GM12892 (cell line): ENCODE measurements around the gene MREG.
"Not testable (repeated sequence)": the region's sequence is repeated elsewhere in the genome, so short reads cannot be mapped to it uniquely, and the experiment has no call there.

Experiments
- DNase-seq: peaks from one replicate; pipeline ENCODE4 v3.0.0; 2011; ENCODE audit not compliant: insufficient read length
- FAIRE-seq: peaks from 2 replicates; lab custom pipeline; 2011; peaks lifted over from hg19 to GRCh38; lab: Jason Lieb, UNC
- POLR2A ChIP-seq: IDR thresholded peaks from 2 replicates; pipeline ENCODE4 v1.6.1; 2011; ENCODE audit warnings: low read depth, low read length, control low read depth
- POLR2AphosphoS5 ChIP-seq: IDR thresholded peaks from 2 replicates; pipeline ENCODE4 v1.6.1; 2011; ENCODE audit warnings: low read depth, low read length, control low read depth
- TAF1 ChIP-seq: IDR thresholded peaks from 2 replicates; pipeline ENCODE4 v1.6.1; 2011; ENCODE audit warnings: low read depth, mild to moderate bottlenecking, control low read depth, low read length, borderline replicate concordance

Gene MREG

DNA sequence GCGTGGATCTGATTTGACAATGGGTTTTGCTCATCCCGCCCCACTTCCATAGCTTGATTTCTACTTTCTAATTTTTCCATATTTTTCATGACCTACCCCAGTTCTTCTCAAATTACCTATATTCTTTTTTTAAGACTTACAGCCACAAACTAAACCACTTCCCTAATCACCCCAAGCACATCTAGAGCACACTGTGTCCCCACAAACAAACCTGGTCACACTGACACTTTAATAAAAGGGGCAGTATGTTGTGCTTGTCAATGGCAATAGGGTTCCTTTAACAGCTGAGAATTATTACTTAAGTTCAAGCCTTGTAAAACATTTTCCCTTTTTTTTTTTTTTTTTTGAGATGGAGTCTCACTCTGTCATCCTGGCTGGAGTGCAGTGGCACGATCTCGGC, 47.1 kb downstream of the MREG start:
- DNase-seq (no peak), FAIRE-seq (no peak)
- TF ChIP-seq POLR2AphosphoS5: no peak
- no peak for TF ChIP-seq POLR2A
- no peak for TF ChIP-seq TAF1

- FAIRE-seq (no peak), DNase-seq (no peak)
- TF ChIP-seq POLR2A (no peak), TAF1 (no peak), POLR2AphosphoS5 (no peak)
Measured at GRCh38 chr2:215965532-215966165, 47.7 kb downstream of the MREG start.

DNA sequence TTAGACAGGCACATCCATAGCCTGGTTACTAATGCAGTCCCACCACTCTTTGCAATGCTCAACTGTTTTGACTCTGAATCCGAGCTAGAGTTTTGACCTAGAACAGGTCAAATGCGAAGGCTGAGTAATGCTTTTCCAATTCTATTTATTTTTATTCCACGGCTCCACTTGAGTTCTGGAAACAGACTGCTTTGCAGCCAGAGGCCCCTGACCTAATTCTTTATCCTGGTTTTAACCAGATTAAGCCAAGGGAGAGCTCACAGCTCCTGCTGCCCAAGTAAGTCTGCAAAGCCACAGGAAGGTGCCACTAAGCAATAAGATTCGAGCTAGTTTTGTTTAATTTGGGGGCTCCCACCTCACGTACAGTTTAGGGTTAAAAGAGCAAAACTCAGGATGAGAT, 51.4 kb downstream of the MREG start:
- no peak for DNase-seq
- no peak for FAIRE-seq
- TF ChIP-seq POLR2AphosphoS5: no peak
- no peak for TF ChIP-seq POLR2A
- TF ChIP-seq TAF1: no peak

DNA sequence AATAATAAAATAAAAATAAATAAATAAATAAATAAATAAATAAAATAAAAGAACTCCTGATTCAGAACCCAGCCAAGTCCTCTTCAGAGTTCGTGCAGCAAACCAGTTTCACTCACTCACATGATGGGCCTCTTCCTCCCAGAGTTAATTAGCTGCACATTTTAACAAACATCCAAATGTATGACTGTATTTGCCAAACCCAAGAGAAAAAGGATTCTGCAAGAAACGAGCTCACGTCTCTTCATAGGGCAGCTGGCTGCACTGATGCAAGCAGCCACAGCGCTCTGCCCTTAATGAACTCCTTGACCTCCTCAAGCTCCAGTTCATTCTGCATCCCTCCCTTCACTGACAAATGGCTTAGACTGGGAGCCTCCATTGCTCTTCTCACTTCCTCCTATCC, 55.1 kb downstream of the MREG start:
- DNase-seq: no peak
- TF ChIP-seq TAF1 (no peak), POLR2AphosphoS5 (no peak), POLR2A (no peak)
- FAIRE-seq: no peak

GRCh38 chr2:215957354-215958122, 55.8 kb downstream of the MREG start:
- not testable (repeated sequence) for DNase-seq, FAIRE-seq

- TF ChIP-seq POLR2A (no peak), POLR2AphosphoS5 (no peak), TAF1 (no peak)
- FAIRE-seq: peak; percentile 54
Measured at GRCh38 chr2:215952860-215953637, 60.3 kb downstream of the MREG start.

GRCh38 chr2:215951558-215951957, 61.8 kb downstream of the MREG start:
- FAIRE-seq (no peak), DNase-seq (no peak)
- no peak for TF ChIP-seq POLR2A

More at GRCh38 chr2:215952860-215953637, 60.3 kb downstream of the MREG start:
- no peak for DNase-seq

- TF ChIP-seq POLR2A (no peak), TAF1 (no peak), POLR2AphosphoS5 (no peak)
- FAIRE-seq (peak; percentile 85), DNase-seq (no peak)
Measured at GRCh38 chr2:215949991-215950404, 63.4 kb downstream of the MREG start.

- no peak for TF ChIP-seq POLR2AphosphoS5
- TF ChIP-seq TAF1: no peak
- TF ChIP-seq POLR2A: no peak
- FAIRE-seq: no peak
- DNase-seq: no peak
Measured at GRCh38 chr2:215948051-215948450, 65.3 kb downstream of the MREG start.

DNA sequence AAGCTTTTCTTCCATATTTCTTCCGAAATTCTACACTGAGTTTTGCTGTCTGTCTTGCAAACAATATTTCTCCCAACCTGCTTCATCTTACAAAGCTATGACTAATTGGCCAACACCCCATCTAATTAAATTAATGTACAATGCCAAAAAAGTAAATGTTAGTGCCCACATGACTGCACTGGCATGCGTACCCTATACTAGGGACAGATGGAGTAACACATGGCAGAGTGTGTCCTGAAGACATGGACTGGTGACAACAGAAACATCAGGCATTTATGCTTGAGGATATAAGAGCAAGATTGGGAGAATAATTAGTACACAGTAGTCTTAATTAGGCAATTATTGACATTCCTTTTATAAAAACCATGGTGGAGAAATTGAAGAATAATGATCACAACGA, 66.8 kb downstream of the MREG start:
- no peak for TF ChIP-seq TAF1
- TF ChIP-seq POLR2A: no peak
- no peak for TF ChIP-seq POLR2AphosphoS5
- no peak for FAIRE-seq
- no peak for DNase-seq

GRCh38 chr2:215942194-215942593, 71.2 kb downstream of the MREG start:
- FAIRE-seq: no peak
- TF ChIP-seq POLR2A: no peak
- TF ChIP-seq POLR2AphosphoS5: no peak
- TF ChIP-seq TAF1: no peak
- DNase-seq: no peak
